HG03196 (cell line): ENCODE results near the gene NEK6.

ENCODE experiments used
- ATAC-seq: cut with Tn5 transposase; IDR thresholded peaks from one replicate; pipeline ENCODE4 v1.9.1; 2021; ENCODE audit not compliant: unreplicated experiment

NEK6 gene

GRCh38 chr9:124313940-124314339, 56.2 kb downstream of the NEK6 start:
- no peak for ATAC-seq

- ATAC-seq = no peak
Observed at GRCh38 chr9:124315882-124316281, 58.1 kb downstream of the NEK6 start.

GRCh38 chr9:124320062-124320973, 62.6 kb downstream of the NEK6 start:
- no peak for ATAC-seq

- ATAC-seq = no peak
Observed at GRCh38 chr9:124321416-124321815, 63.7 kb downstream of the NEK6 start.

- ATAC-seq = no peak
Observed at GRCh38 chr9:124321935-124322334, 64.2 kb downstream of the NEK6 start.

GRCh38 chr9:124322618-124323432, 65.1 kb downstream of the NEK6 start:
- ATAC-seq = no peak

- no peak for ATAC-seq
Observed at GRCh38 chr9:124323904-124324303, 66.2 kb downstream of the NEK6 start.

GRCh38 chr9:124325816-124326215, 68.1 kb downstream of the NEK6 start:
- no peak for ATAC-seq

- ATAC-seq = no peak
Observed at GRCh38 chr9:124326378-124326777, 68.6 kb downstream of the NEK6 start.

- no peak for ATAC-seq
Observed at GRCh38 chr9:124327491-124327890, 69.7 kb downstream of the NEK6 start.

- ATAC-seq = no peak
Observed at GRCh38 chr9:124328285-124328684, 70.5 kb downstream of the NEK6 start.

GRCh38 chr9:124329206-124329792, 71.5 kb downstream of the NEK6 start:
- no peak for ATAC-seq

GRCh38 chr9:124330011-124330697, 72.4 kb downstream of the NEK6 start:
- no peak for ATAC-seq

- no peak for ATAC-seq
Observed at GRCh38 chr9:124331580-124331979, 73.8 kb downstream of the NEK6 start.

- no peak for ATAC-seq
Observed at GRCh38 chr9:124332361-124333202, 74.8 kb downstream of the NEK6 start.

- ATAC-seq = no peak
Observed at GRCh38 chr9:124333203-124333579, 75.4 kb downstream of the NEK6 start.

- ATAC-seq = no peak
Observed at GRCh38 chr9:124334568-124335319, 77.0 kb downstream of the NEK6 start.

- no peak for ATAC-seq
Observed at GRCh38 chr9:124335320-124335707, 77.6 kb downstream of the NEK6 start.

GRCh38 chr9:124337562-124337961, 79.8 kb downstream of the NEK6 start:
- ATAC-seq = no peak
